Activated CD4-positive, alpha-beta memory T cell treated with anti-CD3 and anti-CD28 coated beads, Interleukin-2, amount 10 ng/mL, durations not matched to agents 7 days and 5 days (primary cell): ENCODE measurements around the gene MVB12B. TPM values are rescaled to one million over a fixed set of nuclear protein-coding genes. Genes with fewer than 3 reads are reported as not detected.
"Not testable (repeated sequence)": the region's sequence is repeated elsewhere in the genome, so short reads cannot be mapped to it uniquely, and the experiment has no call there.

Experiments used
- CTCF ChIA-PET: fragments of 350-600 bp; sonication (Branson Sonifier 250); formaldehyde crosslinking; loops from one replicate; lab custom pipeline; 2021; ENCODE audit warnings: antibody characterized with exemption, inconsistent platforms; lab: Charles Lee
- POLR2A ChIA-PET: fragments of 350-600 bp; sonication (Branson Sonifier 250); formaldehyde crosslinking; loops from one replicate; lab custom pipeline; 2021; ENCODE audit warnings: antibody characterized with exemption; lab: Charles Lee
- DNase-seq: peaks from one replicate; pipeline ENCODE4 v3.0.0-alpha.2; 2020
- H3K27ac Mint-ChIP-seq: one replicate; pipeline ENCODE4 v1.8.0; 2021; ENCODE audit warnings: mild to moderate bottlenecking, mixed read lengths
- H3K27me3 Mint-ChIP-seq: one replicate; pipeline ENCODE4 v1.8.0; 2021; ENCODE audit warnings: mixed read lengths
- H3K36me3 Mint-ChIP-seq: one replicate; pipeline ENCODE4 v1.8.0; 2021; ENCODE audit warnings: low read depth, mixed read lengths
- H3K4me1 Mint-ChIP-seq: one replicate; pipeline ENCODE4 v1.8.0; 2021; ENCODE audit warnings: mixed read lengths
- H3K4me3 Mint-ChIP-seq: one replicate; pipeline ENCODE4 v1.8.0; 2021; ENCODE audit warnings: mild to moderate bottlenecking, mixed read lengths
- H3K9me3 Mint-ChIP-seq: one replicate; pipeline ENCODE4 v1.8.0; 2021; ENCODE audit warnings: mixed read lengths
- total RNA-seq, 2 experiments: library from RNA; stranded (reverse); gene quantifications; one replicate each; pipeline ENCODE4 v1.2.3, GENCODE V29; 2021

MVB12B gene
- 1 to 10 TPM; 1.8 to 2.4 TPM for total RNA-seq

GRCh38 chr9:126326228-126327005 is at the start of gene MVB12B:
Gene MVB12B, plus strand, starts transcription at chr9:126326829. Its CDS starts 101 bp downstream, at chr9:126326930.
- peaks cover 33% of the 10 kb centered on the region for H3K27me3 Mint-ChIP-seq
- no peak within 1 kb of the TSS for H3K27ac Mint-ChIP-seq
- H3K4me1 Mint-ChIP-seq: peaks cover 29% of the 10 kb centered on the region
- ChIA-PET CTCF (interaction anchor here (1.2 kb wide), 1 partner anchor 33 kb away, joined by 3 read pairs; no protein-coding TSS in a partner anchor), POLR2A (interaction anchor here (0.7 kb wide), 1 partner anchor 145 kb away, joined by 3 read pairs; no protein-coding TSS in a partner anchor)
- H3K36me3 Mint-ChIP-seq: peaks cover 5% of the 10 kb centered on the region
- peak within 1 kb of the TSS; percentile 68 for H3K4me3 Mint-ChIP-seq
- peak; percentile 40 for DNase-seq
- peaks cover 7% of the 10 kb centered on the region for H3K9me3 Mint-ChIP-seq

GRCh38 chr9:126283799-126284465 is 42.7 kb upstream of the MVB12B start:
- H3K27me3 Mint-ChIP-seq: peaks cover 20% of the 10 kb centered on the region
- no peak overlapping the region for H3K27ac Mint-ChIP-seq
- no peak for DNase-seq
- no peaks in the 10 kb centered on the region for H3K36me3 Mint-ChIP-seq
- H3K9me3 Mint-ChIP-seq: no peaks in the 10 kb centered on the region
- H3K4me1 Mint-ChIP-seq: no peaks in the 10 kb centered on the region
- H3K4me3 Mint-ChIP-seq: no peak overlapping the region
- ChIA-PET POLR2A (no interaction called here), CTCF (no interaction called here)

GRCh38 chr9:126285652-126286051 is 41.0 kb upstream of the MVB12B start:
- CTCF ChIA-PET, H3K4me1 Mint-ChIP-seq, H3K27me3 Mint-ChIP-seq, H3K27ac Mint-ChIP-seq, DNase-seq, H3K4me3 Mint-ChIP-seq, H3K9me3 Mint-ChIP-seq, H3K36me3 Mint-ChIP-seq, POLR2A ChIA-PET: not testable (repeated sequence)

GRCh38 chr9:126287166-126287866 is 39.3 kb upstream of the MVB12B start:
- ChIA-PET CTCF (no interaction called here), POLR2A (no interaction called here)
- Mint-ChIP-seq H3K36me3 (no peaks in the 10 kb centered on the region), H3K9me3 (no peaks in the 10 kb centered on the region), H3K4me3 (no peak overlapping the region), H3K27me3 (peaks cover 14% of the 10 kb centered on the region), H3K4me1 (no peaks in the 10 kb centered on the region), H3K27ac (no peak overlapping the region)
- no peak for DNase-seq

GRCh38 chr9:126290871-126291270 is 35.8 kb upstream of the MVB12B start:
- CTCF ChIA-PET: no interaction called here
- Mint-ChIP-seq H3K27me3 (peaks cover 10% of the 10 kb centered on the region), H3K9me3 (no peaks in the 10 kb centered on the region), H3K27ac (no peak overlapping the region), H3K36me3 (no peaks in the 10 kb centered on the region), H3K4me3 (no peak overlapping the region), H3K4me1 (no peaks in the 10 kb centered on the region)
- POLR2A ChIA-PET: no interaction called here
- no peak for DNase-seq

GRCh38 chr9:126291925-126292324 is 34.7 kb upstream of the MVB12B start:
- Mint-ChIP-seq H3K4me1 (no peaks in the 10 kb centered on the region), H3K27me3 (peaks cover 10% of the 10 kb centered on the region), H3K9me3 (no peaks in the 10 kb centered on the region), H3K36me3 (no peaks in the 10 kb centered on the region), H3K27ac (no peak overlapping the region), H3K4me3 (no peak overlapping the region)
- DNase-seq: no peak
- POLR2A ChIA-PET: no interaction called here
- CTCF ChIA-PET: no interaction called here

- Mint-ChIP-seq H3K27ac (no peak overlapping the region), H3K4me3 (no peak overlapping the region), H3K9me3 (no peaks in the 10 kb centered on the region), H3K27me3 (peaks cover 10% of the 10 kb centered on the region), H3K4me1 (no peaks in the 10 kb centered on the region), H3K36me3 (no peaks in the 10 kb centered on the region)
- POLR2A ChIA-PET: no interaction called here
- no peak for DNase-seq
- CTCF ChIA-PET: interaction anchor here (1.0 kb wide), 1 partner anchor 33 kb away, joined by 3 read pairs; the partner anchor contains the start of gene MVB12B
These were observed 33.7 kb upstream of the MVB12B start for GRCh38 chr9:126292736-126293521.

- DNase-seq: no peak
- CTCF ChIA-PET: interaction anchor here (1.0 kb wide), 1 partner anchor 33 kb away, joined by 3 read pairs; the partner anchor contains the start of gene MVB12B
These were observed 33.1 kb upstream of the MVB12B start for GRCh38 chr9:126293522-126293889.

GRCh38 chr9:126294331-126295081 is 32.1 kb upstream of the MVB12B start:
- H3K27me3 Mint-ChIP-seq: peaks cover 8% of the 10 kb centered on the region
- ChIA-PET POLR2A (no interaction called here), CTCF (interaction anchor here (1.2 kb wide), 1 partner anchor 10 kb away, joined by 3 read pairs; no protein-coding TSS in a partner anchor)
- H3K27ac Mint-ChIP-seq: no peak overlapping the region
- no peaks in the 10 kb centered on the region for H3K36me3 Mint-ChIP-seq
- H3K4me3 Mint-ChIP-seq: no peak overlapping the region
- no peak for DNase-seq
- H3K4me1 Mint-ChIP-seq: no peaks in the 10 kb centered on the region
- no peaks in the 10 kb centered on the region for H3K9me3 Mint-ChIP-seq

More at GRCh38 chr9:126293522-126293889, 33.1 kb upstream of the MVB12B start:
- Mint-ChIP-seq H3K36me3 (no peaks in the 10 kb centered on the region), H3K27ac (no peak overlapping the region), H3K4me1 (no peaks in the 10 kb centered on the region), H3K9me3 (no peaks in the 10 kb centered on the region), H3K27me3 (peaks cover 10% of the 10 kb centered on the region), H3K4me3 (no peak overlapping the region)
- POLR2A ChIA-PET: no interaction called here

- CTCF ChIA-PET: interaction anchor here (1.2 kb wide), 1 partner anchor 10 kb away, joined by 3 read pairs; no protein-coding TSS in a partner anchor
- H3K27ac Mint-ChIP-seq: no peak overlapping the region
- no peak for DNase-seq
These were observed 31.5 kb upstream of the MVB12B start for GRCh38 chr9:126295082-126295477.

GRCh38 chr9:126295516-126295915 is 31.1 kb upstream of the MVB12B start:
- no peak for DNase-seq
- ChIA-PET POLR2A (no interaction called here), CTCF (interaction anchor here (1.2 kb wide), 1 partner anchor 9 kb away, joined by 3 read pairs; no protein-coding TSS in a partner anchor)
- Mint-ChIP-seq H3K9me3 (no peaks in the 10 kb centered on the region), H3K27me3 (peaks cover 8% of the 10 kb centered on the region), H3K4me3 (no peak overlapping the region), H3K36me3 (no peaks in the 10 kb centered on the region), H3K4me1 (no peaks in the 10 kb centered on the region), H3K27ac (no peak overlapping the region)

More at GRCh38 chr9:126295082-126295477, 31.5 kb upstream of the MVB12B start:
- H3K4me3 Mint-ChIP-seq: no peak overlapping the region
- H3K36me3 Mint-ChIP-seq: no peaks in the 10 kb centered on the region
- peaks cover 8% of the 10 kb centered on the region for H3K27me3 Mint-ChIP-seq
- H3K4me1 Mint-ChIP-seq: no peaks in the 10 kb centered on the region
- H3K9me3 Mint-ChIP-seq: no peaks in the 10 kb centered on the region
- POLR2A ChIA-PET: no interaction called here
